Thoracic aorta (tissue), 2 donors: Measurements from ENCODE around the gene EPB41. TPM values are rescaled to one million over a fixed set of nuclear protein-coding genes. Genes with fewer than 3 reads are reported as not detected.
"Not testable (repeated sequence)": the region's sequence is repeated elsewhere in the genome, so short reads cannot be mapped to it uniquely, and the experiment has no call there.

Experiments used
- ATAC-seq: fragments of 150-250 bp; one replicate; pipeline ENCODE4 v1.8.0; 2017; ENCODE audit warnings: low read depth; ENCODE audit not compliant: insufficient number of reproducible peaks, low FRiP score
- DNase-seq: peaks from one replicate; pipeline ENCODE4 v3.0.0-alpha.2; 2020; ENCODE audit warnings: low spot score
- H3K27ac ChIP-seq, 2 donors: fragments of 200-600 bp; sonication (generic); 1 replicate in 1 of 2; 2 replicates in 1 of 2; pipeline ENCODE4 v1.5.1; 2016; ENCODE audit warnings: mild to moderate bottlenecking in 2 of 2, moderate library complexity in 2 of 2
- H3K27me3 ChIP-seq: fragments of 200-600 bp; sonication (generic); replicated peaks from 2 replicates; pipeline ENCODE4 v1.6.0; 2016; ENCODE audit warnings: mild to moderate bottlenecking; ENCODE audit not compliant: insufficient read depth
- H3K36me3 ChIP-seq: fragments of 200-600 bp; sonication (generic); one replicate; pipeline ENCODE4 v1.5.1; 2016
- H3K4me1 ChIP-seq, 2 donors: fragments of 200-600 bp; sonication (generic); 1 replicate in 1 of 2; 2 replicates in 1 of 2; pipeline versions ENCODE4 v1.5.1 to v1.6.0; 2016; ENCODE audit warnings: low read depth in 2 of 2, mild to moderate bottlenecking in 1 of 2; ENCODE audit not compliant: control insufficient read depth in 1 of 2
- H3K4me3 ChIP-seq: fragments of 200-600 bp; sonication (generic); 2 replicates; pipeline ENCODE4 v1.5.1; 2016; ENCODE audit warnings: mild to moderate bottlenecking
- H3K9me3 ChIP-seq: fragments of 200-600 bp; sonication (generic); 2 replicates; pipeline ENCODE4 v1.5.1; 2016
- CTCF ChIP-seq: fragments of 200-600 bp; sonication (generic); IDR thresholded peaks from one replicate; pipeline ENCODE4 v1.5.1; 2019; ENCODE audit warnings: antibody characterized with exemption
- total RNA-seq, 2 donors: library from RNA; depleted of rRNA; stranded (reverse); fragments of >200 nt; gene quantifications; one replicate each; pipeline versions ENCODE4 v1.1.0 to v1.2.3, GENCODE V29; 2016

Gene EPB41
- total RNA-seq, 2 donors from 2014 or later: 26.7 to 37.8 TPM

- Histone ChIP-seq H3K4me1 (no peaks in the 10 kb centered on the region), H3K27me3 (no peaks in the 10 kb centered on the region), H3K9me3 (no peaks in the 10 kb centered on the region), H3K4me3 (no peak overlapping the region), H3K27ac (no peak overlapping the region), H3K36me3 (no peaks in the 10 kb centered on the region)
- DNase-seq (no peak), ATAC-seq (no peak)
- TF ChIP-seq CTCF: no peak
These were observed 166.8 kb downstream of the EPB41 start for GRCh38 chr1:29081201-29081600.

GRCh38 chr1:29082519-29082918, 168.2 kb downstream of the EPB41 start:
- Histone ChIP-seq H3K4me3 (no peak overlapping the region), H3K36me3 (no peaks in the 10 kb centered on the region), H3K27me3 (no peaks in the 10 kb centered on the region), H3K27ac (no peak overlapping the region), H3K4me1 (no peaks in the 10 kb centered on the region), H3K9me3 (no peaks in the 10 kb centered on the region)
- TF ChIP-seq CTCF: no peak
- no peak for ATAC-seq
- DNase-seq: no peak

GRCh38 chr1:29083317-29084195, 169.2 kb downstream of the EPB41 start:
- Histone ChIP-seq H3K36me3 (no peaks in the 10 kb centered on the region), H3K4me1 (no peaks in the 10 kb centered on the region), H3K27me3 (no peaks in the 10 kb centered on the region), H3K9me3 (no peaks in the 10 kb centered on the region), H3K27ac (no peak overlapping the region), H3K4me3 (no peak overlapping the region)
- TF ChIP-seq CTCF: no peak
- ATAC-seq (no peak), DNase-seq (no peak)

GRCh38 chr1:29084196-29084521, 169.8 kb downstream of the EPB41 start:
- ATAC-seq (no peak), DNase-seq (no peak)
- H3K27me3 ChIP-seq: no peaks in the 10 kb centered on the region
- no peak for TF ChIP-seq CTCF
- no peak overlapping the region for H3K4me3 ChIP-seq
- H3K4me1 ChIP-seq: no peaks in the 10 kb centered on the region
- no peak overlapping the region for H3K27ac ChIP-seq
- H3K9me3 ChIP-seq: no peaks in the 10 kb centered on the region
- no peaks in the 10 kb centered on the region for H3K36me3 ChIP-seq

GRCh38 chr1:29090937-29091618, 176.7 kb downstream of the EPB41 start:
- Histone ChIP-seq H3K36me3 (no peaks in the 10 kb centered on the region), H3K4me3 (no peak overlapping the region), H3K27me3 (no peaks in the 10 kb centered on the region), H3K27ac (no peak overlapping the region), H3K4me1 (peaks cover 0 to 7% of the 10 kb centered on the region in 2 donors), H3K9me3 (no peaks in the 10 kb centered on the region)
- DNase-seq (no peak), ATAC-seq (no peak)
- TF ChIP-seq CTCF: no peak

- not testable (repeated sequence) for DNase-seq, H3K9me3 ChIP-seq, H3K4me1 ChIP-seq, ATAC-seq, H3K27me3 ChIP-seq, H3K4me3 ChIP-seq, H3K36me3 ChIP-seq, H3K27ac ChIP-seq
These were observed 178.3 kb downstream of the EPB41 start for GRCh38 chr1:29092704-29093103.
